GM19455 (cell line): Measurements from ENCODE around the gene ZFP36.

ENCODE experiments used
- ATAC-seq: cut with Tn5 transposase; IDR thresholded peaks from one replicate; pipeline ENCODE4 v1.9.1; 2021; ENCODE audit not compliant: unreplicated experiment

Gene ZFP36

GRCh38 chr19:39382991-39383828 is 23.4 kb upstream of the ZFP36 start:
- no peak for ATAC-seq

- ATAC-seq, result no peak
Observed at GRCh38 chr19:39384839-39385568, 21.6 kb upstream of the ZFP36 start.

DNA sequence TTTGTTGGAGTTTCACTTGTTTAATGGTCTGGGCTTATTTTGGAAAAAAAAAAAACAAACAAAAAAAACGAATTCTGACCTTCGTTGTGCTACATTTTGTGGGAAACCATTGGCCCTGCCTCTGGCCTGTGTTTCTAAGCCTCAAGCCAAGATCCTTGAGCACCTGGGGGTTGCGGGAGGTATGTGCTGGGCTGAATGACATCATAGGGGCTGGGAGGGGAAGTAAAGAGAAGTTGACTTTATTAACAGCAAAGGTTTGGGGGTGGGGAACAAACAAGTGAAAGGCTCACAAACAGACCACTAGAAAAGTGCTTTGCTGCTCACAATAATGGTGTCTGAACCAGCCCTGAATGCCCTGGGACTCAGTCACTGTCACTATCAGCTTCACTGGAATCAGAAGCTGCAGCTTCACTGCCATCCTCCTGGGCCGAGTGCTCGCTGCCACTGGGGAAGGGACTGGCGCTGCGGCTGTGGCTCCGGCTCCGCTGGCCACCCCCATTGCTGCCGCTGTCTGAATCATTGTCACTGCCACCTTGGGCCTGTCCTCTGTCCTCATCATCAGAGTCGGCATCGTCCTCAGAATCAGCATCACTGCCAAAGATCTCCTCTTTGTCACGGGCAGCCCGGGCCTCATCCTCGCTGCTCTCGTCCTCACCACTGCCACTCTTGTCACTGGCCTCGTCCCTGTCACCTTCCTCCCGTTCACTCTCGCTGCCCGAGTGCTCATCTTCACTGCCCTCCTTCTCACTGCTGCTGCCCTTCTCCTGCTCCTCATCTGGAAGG is 20.8 kb upstream of the ZFP36 start:
- ATAC-seq, result no peak

GRCh38 chr19:39386557-39386956 is 20.1 kb upstream of the ZFP36 start:
- ATAC-seq, result no peak

GRCh38 chr19:39388657-39389056 is 18.0 kb upstream of the ZFP36 start:
- no peak for ATAC-seq

GRCh38 chr19:39389631-39390414 is 16.8 kb upstream of the ZFP36 start:
- ATAC-seq, result no peak

DNA sequence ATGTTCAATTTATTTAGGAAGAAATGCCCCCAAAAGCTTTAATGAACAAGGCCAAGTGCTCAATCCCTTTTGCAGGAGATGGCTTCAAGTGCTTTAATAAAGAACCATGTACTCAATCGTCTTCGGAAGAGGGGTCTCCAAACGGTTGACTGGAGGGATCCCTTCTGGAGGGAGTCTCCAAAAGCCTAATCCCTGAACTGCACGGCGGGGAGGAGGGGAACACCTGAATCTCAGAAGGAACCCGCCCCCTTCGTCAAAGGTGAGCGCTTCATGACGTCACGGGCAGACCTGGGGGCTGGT is 16.2 kb upstream of the ZFP36 start:
- ATAC-seq, result no peak

DNA sequence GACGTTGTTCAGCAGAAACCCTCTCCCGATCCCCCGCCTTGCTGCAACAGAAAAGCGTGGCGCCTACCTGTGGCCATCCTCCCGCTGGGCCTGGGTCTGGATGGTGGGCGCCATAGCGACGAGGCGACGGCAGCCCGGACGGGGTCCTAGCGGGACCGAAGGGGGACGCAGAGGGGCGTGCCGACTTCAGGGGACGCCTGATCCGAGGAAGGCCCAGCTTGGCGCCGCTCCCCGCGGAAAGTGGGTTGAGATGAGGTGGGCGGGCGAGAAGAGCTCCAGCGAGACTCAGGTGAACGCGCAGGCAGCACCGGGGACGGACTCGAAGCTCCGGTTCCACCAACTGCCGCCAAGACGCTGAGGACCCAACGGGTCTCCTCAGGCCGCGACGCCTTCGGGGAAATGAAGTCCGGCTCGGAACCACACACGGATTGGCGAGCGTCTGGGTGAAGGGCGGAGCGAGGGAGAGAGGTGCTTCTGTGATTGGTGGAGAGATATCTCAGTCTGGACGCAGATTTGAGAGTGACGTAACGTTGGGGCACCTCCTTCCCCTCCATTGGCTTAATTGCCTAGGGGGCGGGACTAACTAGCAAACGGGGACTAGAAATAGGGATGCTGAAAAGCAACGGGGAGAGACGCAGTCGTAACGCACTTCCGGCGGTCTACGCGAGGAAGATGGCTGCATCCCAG is 15.8 kb upstream of the ZFP36 start, which contains the start of the genes MED29 and PAF1:
Gene MED29, plus strand, starts transcription at position 628 of the 687 bp plus-strand sequence. Its CDS starts 45 bp downstream, at position 673.
Gene PAF1, minus strand, starts transcription at position 356 of the 687 bp plus-strand sequence. Its CDS starts 242 bp downstream, at position 114.
- ATAC-seq, result peak; percentile 90

DNA sequence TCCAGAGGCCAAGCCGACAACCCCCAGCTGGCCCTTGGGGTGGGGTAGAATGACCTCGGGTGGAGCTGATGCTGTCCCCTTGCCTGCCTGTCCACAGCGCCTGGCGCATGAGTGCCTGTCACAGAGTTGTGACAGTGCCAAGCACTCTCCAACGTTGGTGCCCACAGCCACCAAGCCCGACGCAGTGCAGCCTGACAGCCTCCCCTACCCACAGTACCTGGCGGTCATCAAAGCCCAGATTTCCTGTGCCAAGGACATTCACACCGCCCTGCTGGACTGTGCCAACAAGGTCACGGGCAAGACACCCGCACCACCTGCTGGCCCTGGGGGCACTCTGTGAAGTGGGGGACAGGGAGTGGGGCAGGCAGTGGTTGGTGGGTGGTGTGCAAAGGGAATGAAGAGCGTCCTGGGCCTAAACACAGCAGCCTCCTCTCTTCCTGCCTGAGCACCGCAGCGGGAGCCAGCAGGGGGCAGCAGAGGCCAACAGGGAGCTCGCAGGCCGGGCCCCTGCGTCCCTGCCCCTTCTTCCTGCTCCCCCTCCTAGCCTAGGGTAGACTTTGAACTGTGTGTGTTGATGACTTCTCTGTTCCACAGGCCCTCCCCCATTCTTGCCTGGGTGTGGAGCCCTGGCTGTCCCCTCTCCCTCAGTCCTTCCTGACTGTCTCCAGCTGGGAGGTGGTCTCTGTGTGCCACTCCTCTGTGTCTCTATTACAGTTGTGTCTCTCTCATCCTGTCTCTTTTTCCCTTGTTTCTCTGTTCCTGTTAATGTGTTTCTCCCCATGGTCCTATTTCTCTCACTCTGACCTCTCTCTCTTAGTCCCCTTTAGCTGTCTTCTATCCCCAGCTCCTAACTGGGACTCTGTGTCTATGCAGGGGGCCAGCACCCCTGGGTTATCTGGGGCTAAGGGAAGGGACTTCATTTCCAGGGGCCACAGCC is 9.0 kb upstream of the ZFP36 start:
- no peak for ATAC-seq

GRCh38 chr19:39398297-39398864 is 8.3 kb upstream of the ZFP36 start:
- ATAC-seq, result no peak

GRCh38 chr19:39399668-39400050 is 7.0 kb upstream of the ZFP36 start:
- ATAC-seq, result no peak

GRCh38 chr19:39400061-39400460 is 6.6 kb upstream of the ZFP36 start:
- no peak for ATAC-seq

- no peak for ATAC-seq
Observed at GRCh38 chr19:39401070-39401548, 5.5 kb upstream of the ZFP36 start.

DNA sequence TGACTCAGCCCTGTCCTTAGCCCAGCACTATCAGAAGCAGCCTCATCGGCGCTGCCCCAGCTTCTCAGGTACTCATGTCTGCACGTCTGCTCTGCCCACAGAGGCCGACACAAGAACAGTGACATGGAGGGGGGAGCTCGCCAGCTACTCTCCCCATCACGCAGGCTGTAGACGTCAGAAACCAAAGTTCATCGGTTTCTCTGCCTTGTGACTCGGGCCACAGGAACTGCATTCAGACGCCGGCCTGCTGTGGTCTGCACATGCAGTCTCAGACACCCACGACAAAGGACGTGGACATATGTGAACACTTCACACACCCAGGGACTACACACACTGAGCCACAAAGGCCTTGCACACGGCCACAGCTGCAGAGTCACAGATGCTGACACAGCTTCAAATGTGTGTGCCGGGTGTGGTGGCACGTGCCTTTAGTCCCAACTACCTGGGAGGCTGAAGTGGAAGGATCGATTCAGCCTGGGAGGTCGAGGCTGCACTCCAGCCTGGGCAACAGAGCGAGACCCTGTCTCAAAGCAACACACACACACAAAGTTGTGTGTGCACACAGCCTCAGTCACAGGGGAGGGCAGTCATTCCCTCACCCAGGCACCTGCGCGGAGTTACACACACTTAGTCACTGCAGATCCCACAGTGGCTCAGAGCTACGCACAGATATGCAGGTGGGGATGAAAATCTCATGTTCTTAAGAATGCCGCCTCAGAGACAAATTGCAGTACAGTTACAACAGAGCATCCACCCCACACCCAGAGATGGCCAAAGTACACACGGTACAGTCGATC is 4.9 kb upstream of the ZFP36 start:
- no peak for ATAC-seq

- no peak for ATAC-seq
Observed at GRCh38 chr19:39402346-39403300, 4.0 kb upstream of the ZFP36 start.
